MM.1S (cell line): ENCODE measurements around the gene BCOR.

Experiments
- EZH2 ChIP-seq: fragments of 300-600 bp; sonication (generic); optimal IDR thresholded peaks from 2 replicates; pipeline ENCODE3; 2017; ENCODE audit warnings: low read depth, mild to moderate bottlenecking, antibody characterized with exemption, low read length, mixed read lengths
- EZH2phosphoT487 ChIP-seq: fragments of 300-600 bp; sonication (generic); IDR thresholded peaks from 2 replicates; pipeline ENCODE4 v1.6.1; 2018; ENCODE audit warnings: antibody characterized with exemption, low read length
- TF ChIP-seq, protein P1 (sequence below): fragments of 300-600 bp; sonication (generic); IDR thresholded peaks from 2 replicates; pipeline ENCODE4 v1.5.1; 2016; ENCODE audit warnings: antibody characterized with exemption, low read length, mixed read lengths

DNA sequence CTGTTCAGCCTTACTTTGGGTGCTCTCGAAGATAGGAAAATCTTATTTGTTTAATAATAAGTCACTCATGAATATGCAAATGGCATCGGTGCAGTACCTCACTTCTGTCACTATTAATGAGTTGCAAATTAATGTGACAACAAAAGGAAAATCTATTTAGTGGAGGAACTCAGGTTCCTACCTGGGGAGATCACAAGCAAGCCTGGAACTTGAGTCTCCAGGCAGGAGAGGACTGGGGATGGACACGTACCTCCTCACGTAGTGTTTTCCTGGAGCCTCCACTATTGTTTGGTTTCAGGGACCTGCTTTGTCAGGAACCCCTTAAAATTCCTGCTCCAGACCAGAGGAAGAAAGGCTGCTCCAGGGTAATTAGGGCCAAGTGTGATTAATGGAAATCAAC lies 82.1 kb downstream of the BCOR start:
- TF ChIP-seq, protein P1, sequence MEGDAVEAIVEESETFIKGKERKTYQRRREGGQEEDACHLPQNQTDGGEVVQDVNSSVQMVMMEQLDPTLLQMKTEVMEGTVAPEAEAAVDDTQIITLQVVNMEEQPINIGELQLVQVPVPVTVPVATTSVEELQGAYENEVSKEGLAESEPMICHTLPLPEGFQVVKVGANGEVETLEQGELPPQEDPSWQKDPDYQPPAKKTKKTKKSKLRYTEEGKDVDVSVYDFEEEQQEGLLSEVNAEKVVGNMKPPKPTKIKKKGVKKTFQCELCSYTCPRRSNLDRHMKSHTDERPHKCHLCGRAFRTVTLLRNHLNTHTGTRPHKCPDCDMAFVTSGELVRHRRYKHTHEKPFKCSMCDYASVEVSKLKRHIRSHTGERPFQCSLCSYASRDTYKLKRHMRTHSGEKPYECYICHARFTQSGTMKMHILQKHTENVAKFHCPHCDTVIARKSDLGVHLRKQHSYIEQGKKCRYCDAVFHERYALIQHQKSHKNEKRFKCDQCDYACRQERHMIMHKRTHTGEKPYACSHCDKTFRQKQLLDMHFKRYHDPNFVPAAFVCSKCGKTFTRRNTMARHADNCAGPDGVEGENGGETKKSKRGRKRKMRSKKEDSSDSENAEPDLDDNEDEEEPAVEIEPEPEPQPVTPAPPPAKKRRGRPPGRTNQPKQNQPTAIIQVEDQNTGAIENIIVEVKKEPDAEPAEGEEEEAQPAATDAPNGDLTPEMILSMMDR: no peak
- TF ChIP-seq EZH2phosphoT487: no peak
- TF ChIP-seq EZH2: no peak
